ENCODE measurements around the gene CHRNB1.

CHRNB1 gene

GRCh38 chr17:7486181-7486580 lies 41.3 kb downstream of the CHRNB1 start:
- DNase-seq = no peak

- no peak for DNase-seq
These were observed 45.3 kb downstream of the CHRNB1 start for GRCh38 chr17:7490144-7490543.

- no peak for DNase-seq
These were observed 46.7 kb downstream of the CHRNB1 start for GRCh38 chr17:7491583-7491982.

- no peak for DNase-seq
These were observed 49.1 kb downstream of the CHRNB1 start for GRCh38 chr17:7493941-7494340.

- DNase-seq = no peak
These were observed 51.1 kb downstream of the CHRNB1 start for GRCh38 chr17:7495906-7496434.

- DNase-seq = no peak
These were observed 51.8 kb downstream of the CHRNB1 start for GRCh38 chr17:7496470-7497183.

GRCh38 chr17:7497228-7497627 lies 52.4 kb downstream of the CHRNB1 start:
- no peak for DNase-seq

GRCh38 chr17:7497636-7498035 lies 52.8 kb downstream of the CHRNB1 start:
- no peak for DNase-seq

GRCh38 chr17:7499161-7499560 lies 54.3 kb downstream of the CHRNB1 start:
- DNase-seq = no peak

- DNase-seq = no peak
These were observed 56.9 kb downstream of the CHRNB1 start for GRCh38 chr17:7501729-7502128.

GRCh38 chr17:7502171-7502847 lies 57.4 kb downstream of the CHRNB1 start:
- no peak for DNase-seq

GRCh38 chr17:7502987-7503386 lies 58.1 kb downstream of the CHRNB1 start:
- DNase-seq = no peak

GRCh38 chr17:7503521-7503920 lies 58.7 kb downstream of the CHRNB1 start:
- DNase-seq = no peak
